Measurements from ENCODE around the gene TMC2.
"Not testable (repeated sequence)": the region's sequence is repeated elsewhere in the genome, so short reads cannot be mapped to it uniquely, and the experiment has no call there.

The TMC2 gene, protein sequence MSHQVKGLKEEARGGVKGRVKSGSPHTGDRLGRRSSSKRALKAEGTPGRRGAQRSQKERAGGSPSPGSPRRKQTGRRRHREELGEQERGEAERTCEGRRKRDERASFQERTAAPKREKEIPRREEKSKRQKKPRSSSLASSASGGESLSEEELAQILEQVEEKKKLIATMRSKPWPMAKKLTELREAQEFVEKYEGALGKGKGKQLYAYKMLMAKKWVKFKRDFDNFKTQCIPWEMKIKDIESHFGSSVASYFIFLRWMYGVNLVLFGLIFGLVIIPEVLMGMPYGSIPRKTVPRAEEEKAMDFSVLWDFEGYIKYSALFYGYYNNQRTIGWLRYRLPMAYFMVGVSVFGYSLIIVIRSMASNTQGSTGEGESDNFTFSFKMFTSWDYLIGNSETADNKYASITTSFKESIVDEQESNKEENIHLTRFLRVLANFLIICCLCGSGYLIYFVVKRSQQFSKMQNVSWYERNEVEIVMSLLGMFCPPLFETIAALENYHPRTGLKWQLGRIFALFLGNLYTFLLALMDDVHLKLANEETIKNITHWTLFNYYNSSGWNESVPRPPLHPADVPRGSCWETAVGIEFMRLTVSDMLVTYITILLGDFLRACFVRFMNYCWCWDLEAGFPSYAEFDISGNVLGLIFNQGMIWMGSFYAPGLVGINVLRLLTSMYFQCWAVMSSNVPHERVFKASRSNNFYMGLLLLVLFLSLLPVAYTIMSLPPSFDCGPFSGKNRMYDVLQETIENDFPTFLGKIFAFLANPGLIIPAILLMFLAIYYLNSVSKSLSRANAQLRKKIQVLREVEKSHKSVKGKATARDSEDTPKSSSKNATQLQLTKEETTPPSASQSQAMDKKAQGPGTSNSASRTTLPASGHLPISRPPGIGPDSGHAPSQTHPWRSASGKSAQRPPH

DNA sequence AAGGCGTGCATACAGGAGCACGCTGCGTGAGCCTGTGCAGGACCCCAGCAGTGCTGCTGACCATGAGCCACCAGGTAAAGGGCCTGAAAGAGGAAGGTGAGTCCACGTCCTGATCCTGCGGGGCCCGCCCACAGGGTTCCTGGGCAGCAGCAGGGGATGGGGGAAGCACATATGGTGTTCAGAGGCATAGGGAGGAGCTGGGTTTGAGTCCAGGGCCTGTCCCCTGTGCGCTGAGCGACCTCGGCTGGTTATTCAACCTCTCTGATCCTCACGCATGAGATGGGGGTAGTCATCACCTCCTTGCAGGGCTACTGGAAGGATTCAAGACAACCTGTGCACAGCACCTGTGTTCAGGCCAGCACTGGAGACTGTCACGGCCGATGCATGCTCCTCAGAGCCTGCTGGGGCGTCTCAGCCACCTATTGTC is at the start of gene TMC2:
Gene TMC2, plus strand, starts transcription at position 14 of the 427 bp plus-strand sequence. Its CDS starts 49 bp downstream, at position 63.
- no peak for DNase-seq (ENCODE audit: low read depth in 2 of 3, low spot score in 1 of 3)

DNA sequence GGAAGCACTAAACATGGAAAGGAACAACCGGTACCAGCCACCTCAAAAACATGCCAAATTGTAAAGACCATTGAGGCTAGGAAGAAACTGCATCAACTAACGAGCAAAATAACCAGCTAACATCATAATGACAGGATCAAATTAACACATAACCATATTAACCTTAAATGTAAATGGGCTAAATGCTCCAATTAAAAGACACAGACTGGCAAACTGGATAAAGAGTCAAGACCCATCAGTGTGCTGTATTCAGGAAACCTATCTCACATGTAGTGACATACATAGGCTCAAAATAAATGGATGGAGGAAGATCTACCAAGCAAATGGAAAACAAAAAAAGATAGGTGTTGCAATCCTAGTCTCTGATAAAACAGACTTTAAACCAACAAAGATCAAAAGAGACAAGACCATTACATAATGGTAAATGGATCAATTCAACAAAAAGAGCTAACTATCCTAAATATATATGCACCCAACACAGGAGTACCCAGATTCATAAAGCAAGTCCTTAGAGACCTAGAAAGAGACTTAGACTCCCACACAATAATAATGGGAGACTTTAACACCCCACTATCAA is 33.5 kb upstream of the TMC2 start:
- DNase-seq (ENCODE audit: low read depth in 2 of 3, low spot score in 1 of 3), result not testable (repeated sequence)

DNA sequence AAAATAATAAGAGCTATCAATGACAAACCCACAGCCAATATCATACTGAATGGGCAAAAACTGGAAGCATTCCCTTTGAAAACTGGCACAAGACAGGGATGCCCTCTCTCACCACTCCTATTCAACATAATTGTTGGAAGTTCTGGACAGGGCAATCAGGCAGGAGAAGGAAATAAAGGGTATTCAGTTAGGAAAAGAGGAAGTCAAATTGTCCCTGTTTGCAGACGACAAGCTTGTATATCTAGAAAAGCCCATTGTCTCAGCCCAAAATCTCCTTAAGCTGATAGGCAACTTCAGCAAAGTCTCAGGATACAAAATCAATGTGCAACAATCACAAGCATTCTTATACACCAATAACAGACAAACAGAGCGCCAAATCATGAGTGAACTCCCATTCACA is 31.6 kb upstream of the TMC2 start:
- DNase-seq (ENCODE audit: low read depth in 2 of 3, low spot score in 1 of 3), result not testable (repeated sequence)

DNA sequence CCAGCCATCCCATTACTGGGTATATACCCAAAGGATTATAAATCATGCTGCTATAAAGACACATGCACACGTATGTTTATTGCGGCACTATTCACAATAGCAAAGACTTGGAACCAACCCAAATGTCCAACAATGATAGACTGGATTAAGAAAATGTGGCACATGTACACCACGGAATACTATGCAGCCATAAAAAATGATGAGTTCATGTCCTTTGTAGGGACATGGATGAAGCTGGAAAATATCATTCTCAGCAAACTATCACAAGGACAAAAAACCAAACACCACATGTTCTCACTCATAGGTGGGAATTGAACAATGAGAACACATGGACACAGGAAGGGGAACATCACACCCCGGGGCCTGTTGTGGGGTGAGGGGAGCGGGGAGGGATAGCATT is 29.9 kb upstream of the TMC2 start:
- not testable (repeated sequence) for DNase-seq (ENCODE audit: low read depth in 2 of 3, low spot score in 1 of 3)

DNA sequence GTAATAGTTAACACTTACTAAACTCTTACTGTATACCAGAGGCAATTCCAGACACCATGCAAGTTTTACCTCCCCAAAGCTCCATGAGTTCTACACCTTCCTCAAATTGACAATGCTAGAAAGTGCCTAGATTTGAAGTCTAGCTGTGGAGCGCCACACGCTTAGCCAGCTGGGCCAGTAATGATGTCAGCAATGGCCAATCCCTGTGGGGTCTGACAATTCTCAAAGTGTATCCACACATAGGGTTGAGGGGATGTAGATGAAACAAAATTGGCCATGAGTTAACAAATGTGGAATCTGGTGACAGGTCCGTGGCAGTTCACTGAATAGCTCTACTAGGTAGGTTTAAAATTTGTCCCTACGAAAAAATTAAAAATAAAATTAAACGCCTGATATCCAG is 28.9 kb upstream of the TMC2 start:
- DNase-seq (ENCODE audit: low read depth in 2 of 3, low spot score in 1 of 3), result no peak

DNA sequence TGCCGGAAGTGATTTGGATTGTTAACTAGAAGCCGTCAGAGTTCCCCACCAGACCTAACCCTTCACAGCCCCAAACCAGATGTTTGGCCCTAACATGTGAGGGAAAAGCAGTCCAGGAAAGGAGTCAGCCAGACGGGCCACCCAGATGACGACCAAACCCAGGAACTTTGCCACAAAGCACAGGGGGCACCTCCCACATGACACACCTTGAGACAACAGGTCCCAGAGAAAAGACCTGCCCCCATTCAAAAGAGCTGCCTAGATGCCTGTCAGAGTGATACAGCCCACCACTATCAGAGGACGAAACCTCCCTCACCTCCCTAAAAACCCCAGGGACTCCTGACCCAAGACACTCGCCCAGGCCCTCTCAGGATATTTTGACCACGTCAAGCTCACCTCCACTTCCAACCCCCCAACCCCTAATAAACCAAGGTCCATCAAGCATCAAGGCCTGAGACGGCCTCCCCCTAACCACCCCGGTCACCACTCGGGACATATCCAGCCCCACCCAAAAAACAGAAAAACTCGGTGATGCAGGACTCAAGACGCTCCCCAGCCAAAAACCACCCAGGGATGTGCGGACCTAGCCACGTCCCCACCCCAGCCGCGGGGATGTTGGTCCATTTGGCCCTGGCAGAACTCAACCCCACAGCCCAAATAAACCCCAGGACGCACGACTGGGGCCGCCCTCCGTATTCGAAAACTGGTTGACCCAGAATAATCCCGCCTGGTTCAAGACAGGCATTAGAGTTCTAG is 28.3 kb upstream of the TMC2 start:
- DNase-seq (ENCODE audit: low read depth in 2 of 3, low spot score in 1 of 3), result no peak

DNA sequence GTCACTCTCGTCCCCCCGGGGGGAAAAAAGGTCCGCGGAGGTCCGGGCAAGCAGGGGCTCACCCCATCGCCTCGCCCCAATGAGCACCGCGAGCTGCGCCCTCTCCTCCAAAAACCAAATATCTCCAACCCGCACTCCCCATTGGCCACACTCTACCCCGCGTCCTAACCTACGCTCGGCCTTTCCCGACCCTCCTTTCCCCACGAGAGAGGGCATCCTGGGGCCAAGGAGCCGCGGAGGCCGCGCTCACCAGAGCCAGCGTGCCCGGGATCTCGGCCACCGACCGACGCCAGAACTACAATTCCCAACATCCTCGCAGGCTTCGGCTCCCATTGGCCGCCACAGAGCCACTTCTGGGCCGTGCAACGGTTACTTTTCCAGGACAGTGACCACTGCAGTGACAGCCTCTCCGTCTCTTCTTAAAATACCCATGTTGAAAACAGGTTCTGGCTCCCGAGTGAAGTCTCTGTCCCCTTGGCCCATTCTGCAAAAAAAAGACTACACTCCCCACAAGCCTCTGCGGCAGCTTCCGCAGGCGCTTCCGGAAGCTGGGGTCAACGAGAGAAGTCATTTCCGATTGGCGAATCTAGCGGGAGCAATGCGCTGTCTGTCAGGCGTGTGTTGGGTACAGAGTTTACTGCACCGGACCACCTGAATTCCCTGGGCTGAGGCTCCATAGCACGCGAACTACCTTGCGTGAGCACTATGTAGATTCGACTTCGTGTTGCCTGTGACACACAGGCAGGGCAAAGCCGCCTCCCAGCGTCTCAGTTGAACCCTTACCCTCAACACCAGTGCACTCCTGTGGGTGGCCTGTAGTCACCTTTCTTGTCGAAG is 27.5 kb upstream of the TMC2 start, which contains the start of gene ZNF343:
Gene ZNF343, minus strand, starts transcription at position 285 of the 837 bp plus-strand sequence. CDS start 15,020 bp downstream, outside the sequence.
- DNase-seq (ENCODE audit: low read depth in 2 of 3, low spot score in 1 of 3), result peak; percentile 51 to 68 (median 66)

DNA sequence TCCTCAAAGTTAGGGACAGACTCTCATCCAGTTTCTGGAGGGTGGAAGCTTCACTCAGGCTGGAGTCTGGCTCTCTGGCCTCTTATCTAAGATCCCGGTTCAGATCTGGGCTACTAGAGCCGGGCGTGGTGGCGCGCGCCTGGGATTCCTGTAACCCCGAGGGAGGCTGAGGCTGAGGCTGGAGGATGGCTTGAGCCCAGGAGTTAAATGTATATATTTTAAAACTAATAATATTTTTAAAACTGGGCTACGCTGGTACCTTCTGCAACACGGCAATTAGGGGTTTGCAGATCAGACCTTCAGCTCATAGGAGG is 26.9 kb upstream of the TMC2 start:
- no peak for DNase-seq (ENCODE audit: low read depth in 2 of 3, low spot score in 1 of 3)

DNA sequence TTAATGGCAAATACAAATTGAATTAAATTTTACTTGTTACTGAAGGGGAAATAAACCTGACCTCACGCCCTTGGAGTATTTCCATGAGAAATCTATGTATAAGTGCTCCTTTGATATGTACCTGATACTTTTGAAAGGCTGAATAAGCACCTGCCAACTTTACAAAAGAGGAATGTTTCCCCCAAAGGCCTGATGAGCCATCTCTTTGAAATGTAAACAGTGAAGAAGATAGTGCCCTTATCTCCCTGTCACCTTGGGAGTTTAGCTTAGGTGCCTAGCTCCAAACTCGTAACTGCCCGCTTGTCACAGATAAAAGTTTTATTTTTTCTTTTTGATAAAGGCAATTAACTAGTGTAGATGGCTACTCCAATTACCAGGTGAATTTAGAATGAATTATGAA is 26.6 kb upstream of the TMC2 start:
- DNase-seq (ENCODE audit: low read depth in 2 of 3, low spot score in 1 of 3), result no peak

DNA sequence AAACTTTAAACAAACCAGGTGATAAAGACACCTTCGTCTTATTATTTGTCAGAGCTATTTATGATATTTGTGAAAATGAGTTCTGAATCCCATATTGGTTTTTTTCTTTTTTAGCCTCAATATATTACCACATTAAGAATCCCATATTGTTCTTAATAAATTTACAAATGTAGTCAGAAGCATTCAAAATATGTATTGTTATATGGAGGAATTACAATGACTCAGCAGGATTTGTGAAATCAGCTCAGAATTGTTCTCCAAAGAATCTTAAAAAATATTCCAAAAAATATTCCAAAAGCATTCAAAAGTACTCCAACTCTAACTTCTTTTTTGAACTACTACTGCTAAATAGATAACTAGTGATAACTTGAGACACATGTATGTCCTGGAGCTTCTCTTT is 21.2 kb upstream of the TMC2 start:
- no peak for DNase-seq (ENCODE audit: low read depth in 2 of 3, low spot score in 1 of 3)

DNA sequence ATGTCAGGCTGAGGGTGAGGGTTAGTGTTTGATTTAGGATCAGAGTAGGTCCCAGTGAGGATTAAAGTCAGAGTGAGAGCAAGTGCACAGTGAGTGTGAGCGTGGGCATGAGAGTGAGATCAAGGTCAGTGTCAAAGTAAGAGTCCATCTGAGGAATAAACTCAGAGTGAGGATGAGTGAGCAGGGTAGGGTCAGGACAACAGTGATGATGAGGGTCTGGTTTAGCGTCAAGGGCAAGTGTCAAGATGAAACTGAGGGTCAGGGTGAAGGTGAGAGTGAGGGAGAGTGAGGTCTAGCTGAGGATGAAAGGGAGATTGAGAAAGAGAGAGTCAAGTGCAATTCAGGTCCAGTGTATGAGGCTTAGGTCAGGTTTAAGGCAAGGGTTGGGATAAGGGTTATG is 20.0 kb upstream of the TMC2 start:
- DNase-seq (ENCODE audit: low read depth in 2 of 3, low spot score in 1 of 3), result no peak

DNA sequence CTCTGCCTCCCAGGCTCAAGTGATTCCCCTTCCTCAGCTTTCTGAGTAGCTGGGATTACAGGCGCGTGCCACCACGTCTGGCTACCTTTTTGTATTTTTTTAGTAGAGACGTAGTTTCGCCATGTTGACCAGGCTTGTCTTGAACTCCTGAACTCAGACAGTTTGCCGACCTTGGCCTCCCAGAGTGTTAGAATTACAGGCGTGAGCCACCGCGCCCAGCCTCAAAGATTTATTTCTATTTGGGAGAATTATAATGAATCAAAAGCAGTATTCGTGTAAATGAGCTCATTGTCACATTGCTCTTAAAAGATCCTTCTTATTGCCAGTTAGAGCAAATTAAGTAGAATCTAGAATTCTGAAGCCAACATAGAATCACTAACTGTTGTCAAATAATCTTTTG is 18.3 kb upstream of the TMC2 start:
- DNase-seq (ENCODE audit: low read depth in 2 of 3, low spot score in 1 of 3), result no peak

DNA sequence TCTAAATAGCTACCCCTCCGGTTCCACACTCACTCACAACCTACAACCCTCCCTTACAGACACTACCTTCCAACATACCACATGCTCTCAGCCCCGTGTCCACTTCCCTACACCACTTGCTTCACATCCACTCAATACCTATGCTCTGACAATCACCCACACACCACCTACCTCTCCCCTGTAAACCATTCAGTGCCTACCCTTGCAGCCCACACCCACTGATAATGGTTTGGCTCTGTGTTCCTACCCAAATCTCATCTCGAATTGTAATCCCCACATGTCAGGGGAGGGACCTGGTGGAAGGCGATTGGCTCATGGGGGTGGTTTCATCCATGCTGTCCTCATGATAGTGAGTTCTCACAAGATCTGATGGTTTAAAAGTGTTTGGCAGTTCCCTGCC is 17.8 kb upstream of the TMC2 start:
- no peak for DNase-seq (ENCODE audit: low read depth in 2 of 3, low spot score in 1 of 3)

DNA sequence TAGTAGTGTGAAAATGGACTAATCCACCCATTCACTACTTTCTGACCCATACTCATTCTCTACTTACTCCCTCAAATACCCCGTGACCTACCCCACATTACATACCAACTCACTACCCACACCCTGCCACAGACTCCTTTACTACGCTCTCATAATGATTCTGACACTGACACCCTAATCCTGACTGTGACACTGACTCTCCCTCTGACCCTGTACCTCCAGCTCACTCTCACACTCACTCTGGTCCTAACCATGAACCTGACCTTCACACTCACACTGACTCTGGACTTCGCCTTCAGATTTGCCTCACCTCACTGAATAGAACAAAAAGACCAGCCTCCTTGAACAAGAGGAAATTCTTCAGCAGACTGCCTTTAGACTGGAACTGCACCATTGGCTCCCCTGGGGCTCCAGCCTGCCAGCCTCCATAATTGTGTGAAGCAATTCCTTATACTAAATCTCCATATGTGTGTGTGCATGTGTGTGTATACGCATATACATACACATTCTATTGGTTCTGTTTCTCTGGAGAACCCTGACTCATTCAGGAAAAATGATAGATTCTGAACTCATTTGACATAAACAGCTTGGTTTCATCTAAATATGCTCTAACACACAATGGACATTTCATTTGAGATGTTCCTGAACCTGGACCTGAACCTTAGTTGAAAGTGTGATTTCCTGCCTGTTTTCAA is 17.1 kb upstream of the TMC2 start:
- no peak for DNase-seq (ENCODE audit: low read depth in 2 of 3, low spot score in 1 of 3)

DNA sequence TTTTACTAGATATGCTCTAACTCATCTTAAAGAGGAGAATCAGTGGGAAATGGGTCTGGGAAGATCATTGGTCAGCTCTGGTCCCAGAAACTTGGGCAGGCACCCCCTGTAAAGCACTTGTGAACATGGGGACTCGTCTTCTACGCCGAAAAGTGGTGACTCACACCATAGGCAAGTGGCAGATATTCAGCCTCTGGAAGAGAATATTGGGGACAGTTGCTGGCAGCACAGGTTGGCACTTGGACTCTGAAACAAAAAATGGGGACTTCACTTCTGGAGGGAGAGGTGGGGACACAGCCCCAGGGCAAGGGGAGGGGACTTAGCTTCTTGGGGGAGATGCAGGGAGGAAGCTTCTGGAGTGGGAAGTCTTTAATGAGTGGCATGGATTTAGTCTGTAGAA is 15.8 kb upstream of the TMC2 start:
- no peak for DNase-seq (ENCODE audit: low read depth in 2 of 3, low spot score in 1 of 3)

DNA sequence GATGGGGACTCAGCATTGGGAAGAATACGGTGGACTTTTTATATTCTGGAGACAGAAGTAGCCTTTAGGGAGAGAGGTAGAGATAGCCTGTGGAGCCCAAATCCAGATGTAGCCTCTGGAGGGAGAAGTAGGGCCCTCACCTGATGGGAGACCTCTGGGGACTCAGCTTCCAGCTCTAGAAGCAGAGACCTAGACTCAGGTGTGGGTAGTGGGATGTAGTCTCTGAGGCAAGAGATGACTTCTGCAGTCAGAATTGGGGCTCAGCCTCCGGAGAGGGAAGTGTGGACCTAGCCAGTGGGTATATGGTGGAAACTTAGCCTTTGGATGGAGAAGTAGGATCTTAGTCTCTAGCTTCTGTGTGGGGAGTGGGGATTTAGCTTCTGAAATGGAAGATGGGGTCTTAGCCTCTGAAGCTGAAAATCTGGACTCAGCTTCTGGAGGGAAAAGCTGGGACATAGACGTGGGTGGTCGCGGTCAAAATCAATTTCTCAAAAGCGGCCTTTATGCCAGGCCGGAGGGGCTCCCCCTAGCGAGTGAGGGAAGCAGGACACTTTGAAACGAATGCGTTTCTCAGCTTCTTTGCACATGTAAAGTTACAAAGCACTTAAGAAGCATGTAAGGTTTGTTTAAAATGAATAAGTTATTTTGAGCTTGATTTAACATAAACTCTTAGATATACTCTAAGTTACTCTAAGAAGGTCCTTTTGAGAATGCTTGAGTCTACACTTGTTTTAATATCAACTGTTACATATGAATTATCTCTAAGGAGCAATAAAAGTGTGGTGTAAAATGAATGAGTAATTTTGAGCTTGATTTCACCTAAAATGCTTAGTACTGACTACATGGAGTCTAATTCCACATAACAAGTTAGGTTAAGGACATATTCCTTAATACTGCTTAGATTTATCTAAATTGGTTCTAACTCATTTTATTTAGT is 14.7 kb upstream of the TMC2 start:
- peak in 2 of 3 donors; percentile 47 to 48 for DNase-seq (ENCODE audit: low read depth in 2 of 3, low spot score in 1 of 3)

DNA sequence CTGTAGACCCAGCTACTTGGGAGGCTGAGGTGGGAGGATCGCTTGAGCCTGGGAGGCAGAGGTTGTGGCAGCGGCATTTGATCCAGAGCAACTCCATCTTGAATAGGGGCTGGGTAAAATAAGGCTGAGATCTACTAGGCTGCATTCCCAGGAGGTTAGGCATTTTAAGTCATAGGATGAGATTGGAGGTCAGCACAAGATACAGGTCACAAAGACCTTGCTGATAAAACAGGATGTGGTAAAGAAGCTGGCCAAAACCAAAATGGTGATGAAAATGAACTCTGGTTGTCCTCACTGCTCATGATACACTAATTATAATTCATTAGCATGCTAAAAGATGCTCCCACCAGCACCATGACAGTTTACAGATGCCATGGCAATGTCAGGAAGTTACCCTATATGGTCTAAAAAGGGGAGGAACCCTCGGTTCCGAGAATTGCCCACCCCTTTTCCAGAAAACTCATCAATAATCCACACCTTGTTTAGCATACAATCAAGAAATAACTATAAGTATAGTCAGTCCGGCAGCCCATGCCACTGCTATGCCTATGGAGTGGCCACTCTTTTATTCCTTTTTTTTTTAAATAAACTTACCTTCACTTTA is 13.4 kb upstream of the TMC2 start:
- DNase-seq (ENCODE audit: low read depth in 2 of 3, low spot score in 1 of 3), result not testable (repeated sequence)
